ENCODE measurements around the gene TSC22D1. TPM values are rescaled to one million over a fixed set of nuclear protein-coding genes. Genes with fewer than 3 reads are reported as not detected.

TSC22D1 gene
- total RNA-seq, 1 donor = 173 TPM

DNA sequence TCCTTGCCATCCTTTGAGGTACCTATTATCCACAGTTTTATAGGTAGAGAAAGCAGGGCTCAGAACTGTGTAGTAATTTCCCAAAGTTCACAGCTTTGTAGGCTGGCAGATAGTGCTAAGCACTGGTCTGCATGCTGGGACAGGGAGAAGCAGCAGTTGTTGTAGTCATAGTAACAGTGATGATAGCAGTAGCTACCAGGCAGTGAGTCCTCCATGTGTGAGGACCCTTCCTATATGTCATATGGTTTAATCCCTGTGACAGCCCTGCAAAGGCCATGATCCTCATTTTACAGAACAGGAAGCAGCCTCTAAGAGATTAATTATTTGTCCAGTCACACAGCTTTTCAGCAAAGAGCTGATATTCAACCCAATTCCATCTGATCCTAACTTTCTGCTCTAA is 181.5 kb downstream of the TSC22D1 start:
- Histone ChIP-seq H3K36me3 (ENCODE audit: insufficient read depth, low read length) (no peaks in the 10 kb centered on the region), H2AFZ (ENCODE audit: low read length) (no peak overlapping the region), H3K4me3 (ENCODE audit: insufficient read depth, low read length) (no peak overlapping the region), H3K79me2 (ENCODE audit: insufficient read depth, low read length) (no peaks in the 10 kb centered on the region), H3K4me1 (ENCODE audit: insufficient read depth, low read length) (peaks cover 7% of the 10 kb centered on the region), H3K27me3 (ENCODE audit: insufficient read depth, low read length) (no peaks in the 10 kb centered on the region), H3K4me2 (ENCODE audit: insufficient read depth, low read length) (no peak overlapping the region), H4K20me1 (ENCODE audit: insufficient read depth, low read length) (no peaks in the 10 kb centered on the region), H3K9me3 (ENCODE audit: low read depth, low read length) (no peaks in the 10 kb centered on the region), H3K27ac (ENCODE audit: low read depth, low read length) (no peak overlapping the region)
- no peak for DNase-seq (ENCODE audit: insufficient read length, low spot score, missing footprints)
- TF ChIP-seq, protein P1, sequence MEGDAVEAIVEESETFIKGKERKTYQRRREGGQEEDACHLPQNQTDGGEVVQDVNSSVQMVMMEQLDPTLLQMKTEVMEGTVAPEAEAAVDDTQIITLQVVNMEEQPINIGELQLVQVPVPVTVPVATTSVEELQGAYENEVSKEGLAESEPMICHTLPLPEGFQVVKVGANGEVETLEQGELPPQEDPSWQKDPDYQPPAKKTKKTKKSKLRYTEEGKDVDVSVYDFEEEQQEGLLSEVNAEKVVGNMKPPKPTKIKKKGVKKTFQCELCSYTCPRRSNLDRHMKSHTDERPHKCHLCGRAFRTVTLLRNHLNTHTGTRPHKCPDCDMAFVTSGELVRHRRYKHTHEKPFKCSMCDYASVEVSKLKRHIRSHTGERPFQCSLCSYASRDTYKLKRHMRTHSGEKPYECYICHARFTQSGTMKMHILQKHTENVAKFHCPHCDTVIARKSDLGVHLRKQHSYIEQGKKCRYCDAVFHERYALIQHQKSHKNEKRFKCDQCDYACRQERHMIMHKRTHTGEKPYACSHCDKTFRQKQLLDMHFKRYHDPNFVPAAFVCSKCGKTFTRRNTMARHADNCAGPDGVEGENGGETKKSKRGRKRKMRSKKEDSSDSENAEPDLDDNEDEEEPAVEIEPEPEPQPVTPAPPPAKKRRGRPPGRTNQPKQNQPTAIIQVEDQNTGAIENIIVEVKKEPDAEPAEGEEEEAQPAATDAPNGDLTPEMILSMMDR (IDR thresholded peaks at IDR 0.05; ENCODE audit: extremely low read depth, low read depth, low read length) = no peak

DNA sequence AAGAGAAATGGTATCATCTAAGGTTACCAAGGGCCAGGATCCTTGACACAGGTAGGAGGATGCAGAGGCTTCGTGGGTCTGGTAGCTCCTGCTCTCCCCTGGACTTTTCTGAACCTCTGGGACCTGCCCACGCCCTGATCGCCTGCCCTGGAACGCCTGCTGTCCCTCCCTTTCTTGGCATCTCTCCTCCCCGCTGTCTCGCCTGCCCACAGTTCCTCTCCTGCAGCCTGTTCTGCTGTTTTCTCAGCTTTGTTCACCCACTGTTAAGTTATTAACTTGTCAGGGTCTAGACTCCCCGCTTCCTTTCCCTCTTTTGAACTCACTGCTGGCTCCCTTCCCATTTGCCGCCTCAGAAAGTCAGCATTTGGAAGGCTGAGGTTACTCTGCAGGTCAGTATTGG is 182.7 kb downstream of the TSC22D1 start:
- Histone ChIP-seq H3K4me2 (ENCODE audit: insufficient read depth, low read length) (no peak overlapping the region), H4K20me1 (ENCODE audit: insufficient read depth, low read length) (no peaks in the 10 kb centered on the region), H3K27ac (ENCODE audit: low read depth, low read length) (no peak overlapping the region), H2AFZ (ENCODE audit: low read length) (no peak overlapping the region), H3K79me2 (ENCODE audit: insufficient read depth, low read length) (no peaks in the 10 kb centered on the region), H3K4me1 (ENCODE audit: insufficient read depth, low read length) (peaks cover 7% of the 10 kb centered on the region), H3K27me3 (ENCODE audit: insufficient read depth, low read length) (no peaks in the 10 kb centered on the region), H3K9me3 (ENCODE audit: low read depth, low read length) (no peaks in the 10 kb centered on the region), H3K4me3 (ENCODE audit: insufficient read depth, low read length) (no peak overlapping the region), H3K36me3 (ENCODE audit: insufficient read depth, low read length) (no peaks in the 10 kb centered on the region)
- no peak for DNase-seq (ENCODE audit: insufficient read length, low spot score, missing footprints)
- TF ChIP-seq, protein P1 (IDR thresholded peaks at IDR 0.05; ENCODE audit: extremely low read depth, low read depth, low read length) = no peak

DNA sequence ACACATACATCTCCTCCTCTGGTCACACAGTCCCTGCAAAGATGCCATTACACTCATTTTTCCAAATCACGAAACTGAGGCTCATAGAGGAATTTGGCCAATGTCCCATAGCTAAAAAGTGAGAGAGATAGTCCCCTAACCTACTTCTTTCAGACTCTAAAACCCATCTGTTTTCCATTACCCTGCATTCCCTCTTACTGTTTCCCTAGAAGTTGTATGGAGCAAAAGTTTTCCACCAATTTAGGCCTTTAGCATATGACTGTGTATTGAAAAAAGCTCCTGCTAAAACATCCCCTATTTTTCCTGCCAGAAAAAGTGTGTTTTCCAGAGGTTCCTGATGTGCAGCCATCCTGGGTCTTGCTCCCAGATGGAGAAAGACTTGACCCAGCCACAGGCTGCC is 186.3 kb downstream of the TSC22D1 start:
- Histone ChIP-seq H2AFZ (ENCODE audit: low read length) (no peak overlapping the region), H3K36me3 (ENCODE audit: insufficient read depth, low read length) (no peaks in the 10 kb centered on the region), H3K4me2 (ENCODE audit: insufficient read depth, low read length) (no peak overlapping the region), H3K27me3 (ENCODE audit: insufficient read depth, low read length) (no peaks in the 10 kb centered on the region), H3K9me3 (ENCODE audit: low read depth, low read length) (no peaks in the 10 kb centered on the region), H3K27ac (ENCODE audit: low read depth, low read length) (no peak overlapping the region), H3K79me2 (ENCODE audit: insufficient read depth, low read length) (no peaks in the 10 kb centered on the region), H3K4me3 (ENCODE audit: insufficient read depth, low read length) (no peak overlapping the region), H4K20me1 (ENCODE audit: insufficient read depth, low read length) (no peaks in the 10 kb centered on the region), H3K4me1 (ENCODE audit: insufficient read depth, low read length) (no peaks in the 10 kb centered on the region)
- no peak for DNase-seq (ENCODE audit: insufficient read length, low spot score, missing footprints)
- TF ChIP-seq, protein P1 (IDR thresholded peaks at IDR 0.05; ENCODE audit: extremely low read depth, low read depth, low read length) = no peak

DNA sequence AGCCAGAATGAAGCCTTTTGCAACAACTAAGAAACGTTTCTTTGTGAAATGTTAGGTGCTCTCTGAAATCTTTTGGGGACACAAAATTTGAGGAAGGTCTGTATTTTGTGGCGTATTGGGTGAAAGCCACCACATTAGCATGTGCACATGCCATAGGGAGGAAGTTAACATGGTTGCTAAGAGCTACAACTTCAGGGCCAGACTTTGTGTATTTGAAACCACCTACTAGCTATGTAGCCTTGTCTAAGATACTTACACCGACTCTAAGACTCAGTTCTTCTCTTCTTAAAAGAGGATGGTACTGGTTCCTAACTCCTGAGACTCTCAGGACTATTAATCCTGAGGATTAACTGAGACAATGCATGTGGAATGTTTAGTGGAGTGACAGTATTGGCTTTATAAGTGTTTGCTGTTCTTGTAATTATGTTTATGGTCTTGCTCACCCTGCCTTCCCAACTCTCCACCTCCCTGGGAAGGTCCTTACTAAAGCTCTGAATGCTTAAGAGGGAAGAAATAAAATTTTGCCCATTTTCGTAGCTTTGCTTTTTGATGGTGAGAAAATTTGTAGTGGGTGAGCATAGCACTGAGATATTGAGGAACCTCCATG is 187.0 kb downstream of the TSC22D1 start:
- H3K4me3 ChIP-seq (ENCODE audit: insufficient read depth, low read length) = no peak overlapping the region
- H3K79me2 ChIP-seq (ENCODE audit: insufficient read depth, low read length) = no peaks in the 10 kb centered on the region
- no peaks in the 10 kb centered on the region for H4K20me1 ChIP-seq (ENCODE audit: insufficient read depth, low read length)
- DNase-seq (ENCODE audit: insufficient read length, low spot score, missing footprints) = no peak
- no peaks in the 10 kb centered on the region for H3K4me1 ChIP-seq (ENCODE audit: insufficient read depth, low read length)
- no peaks in the 10 kb centered on the region for H3K9me3 ChIP-seq (ENCODE audit: low read depth, low read length)
- no peak overlapping the region for H3K27ac ChIP-seq (ENCODE audit: low read depth, low read length)
- TF ChIP-seq, protein P1 (IDR thresholded peaks at IDR 0.05; ENCODE audit: extremely low read depth, low read depth, low read length) = no peak
- H2AFZ ChIP-seq (ENCODE audit: low read length) = no peak overlapping the region
- H3K4me2 ChIP-seq (ENCODE audit: insufficient read depth, low read length) = no peak overlapping the region
- H3K36me3 ChIP-seq (ENCODE audit: insufficient read depth, low read length) = no peaks in the 10 kb centered on the region
- H3K27me3 ChIP-seq (ENCODE audit: insufficient read depth, low read length) = no peaks in the 10 kb centered on the region
